K562 (cell line): ENCODE data around the gene ZNF438. TPM values are rescaled to one million over a fixed set of nuclear protein-coding genes. Genes with fewer than 3 reads are reported as not detected.

Source experiments
- ATAC-seq: fragments of 200-7000 bp; cut with Tn5 transposase; 3 replicates; pipeline ENCODE4 v1.9.1; 2020; ENCODE audit warnings: moderate library complexity
- BruUV-seq: library from RNA; stranded (reverse); fragments of 400-500 nt; replicated peaks from 2 replicates; lab custom pipeline; 2021; lab: Mats Ljungman, UMichigan
- CTCF ChIA-PET: fragments of 300-600 bp; formaldehyde crosslinking; extraction: SDS; loops from one replicate; lab custom pipeline; 2021; ENCODE audit warnings: low intra/inter-chr PET ratio; lab: Yijun Ruan, JAX
- POLR2A ChIA-PET: fragments of 300-600, 350-650 bp; sonication (Branson Sonifier 250); formaldehyde crosslinking; extraction: SDS; loops from one replicate; lab custom pipeline; 2021; ENCODE audit warnings: antibody characterized with exemption, inconsistent platforms; lab: Yijun Ruan, JAX
- DNase-seq, 4 experiments: peaks; one replicate each; pipeline versions ENCODE4 v3.0.0 to v3.0.0-alpha.2; 2011 to 2018; ENCODE audit warnings: low spot score in 3 of 4, mixed read lengths in 3 of 4; ENCODE audit errors: extremely low read depth in 1 of 4
- FAIRE-seq: peaks from 2 replicates; lab custom pipeline; 2011; peaks lifted over from hg19 to GRCh38; lab: Jason Lieb, UNC
- H2AFZ ChIP-seq: 2 replicates; pipeline ENCODE4 v1.6.0; 2011; ENCODE audit warnings: low read depth, low read length, control low read depth, inconsistent platforms
- H3K27ac ChIP-seq: fragments of 200-600 bp; 3 replicates; pipeline ENCODE4 v1.8.0; 2011; ENCODE audit warnings: low read depth, mild to moderate bottlenecking, control low read depth, inconsistent platforms, low read length, moderate library complexity, mixed read lengths; ENCODE audit errors: extremely low read depth
- H3K27me3 ChIP-seq, 2 experiments: fragments of 300-600 bp in 1 of 2; 2 replicates in 1 of 2; 3 replicates in 1 of 2; pipeline versions ENCODE4 v1.6.0 to v1.8.0; 2011; ENCODE audit warnings: inconsistent platforms in 2 of 2, low read length in 2 of 2, mild to moderate bottlenecking in 1 of 2, mixed read lengths in 1 of 2, moderate library complexity in 1 of 2; ENCODE audit not compliant: control insufficient read depth in 2 of 2, insufficient read depth in 2 of 2
- H3K36me3 ChIP-seq: fragments of 300-600 bp; 3 replicates; pipeline ENCODE4 v1.8.0; 2011; ENCODE audit warnings: mild to moderate bottlenecking, low read length, inconsistent platforms; ENCODE audit not compliant: control insufficient read depth, insufficient read depth
- H3K4me1 ChIP-seq, 2 experiments: fragments of 200-600 bp in 1 of 2; replicated peaks in 1 of 2; 2 replicates in 1 of 2; 3 replicates in 1 of 2; pipeline versions ENCODE4 v1.5.1 to v1.8.0; 2011; ENCODE audit warnings: inconsistent platforms in 2 of 2, low read length in 2 of 2, mild to moderate bottlenecking in 1 of 2, mixed read lengths in 1 of 2, moderate library complexity in 1 of 2; ENCODE audit not compliant: control insufficient read depth in 2 of 2, insufficient read depth in 2 of 2
- H3K4me2 ChIP-seq: 2 replicates; pipeline ENCODE4 v1.6.1; 2011; ENCODE audit warnings: low read length, control low read depth, inconsistent platforms, mixed read lengths; ENCODE audit not compliant: insufficient read depth
- H3K4me3 ChIP-seq: fragments of 200-600 bp; sonication (generic), shearing (Covaris generic); 2 replicates; pipeline ENCODE4 v1.5.1; 2016; ENCODE audit warnings: control low read depth, inconsistent platforms
- H3K79me2 ChIP-seq: fragments of 200-600 bp; 3 replicates; pipeline ENCODE4 v1.8.0; 2011; ENCODE audit warnings: low read length, inconsistent platforms; ENCODE audit not compliant: control insufficient read depth, insufficient read depth
- H3K9ac ChIP-seq, 2 experiments: 2 replicates each; pipeline versions ENCODE4 v1.6.0 to v1.6.1; 2011; ENCODE audit warnings: low read depth in 2 of 2, low read length in 2 of 2, control low read depth in 1 of 2, inconsistent platforms in 1 of 2, mild to moderate bottlenecking in 1 of 2, mixed read lengths in 1 of 2; ENCODE audit not compliant: insufficient read depth in 1 of 2
- H3K9me1 ChIP-seq: one replicate; pipeline ENCODE4 v1.6.0; 2011; ENCODE audit warnings: inconsistent platforms, mild to moderate bottlenecking, low read length, moderate library complexity; ENCODE audit not compliant: control insufficient read depth, insufficient read depth
- H3K9me3 ChIP-seq: replicated peaks from 2 replicates; pipeline ENCODE4 v1.5.1; 2011; ENCODE audit warnings: low read depth, low read length, inconsistent platforms; ENCODE audit not compliant: control insufficient read depth, insufficient read depth
- H4K20me1 ChIP-seq: replicated peaks from 2 replicates; pipeline ENCODE4 v1.6.1; 2011; ENCODE audit warnings: low read length, inconsistent platforms, mixed read lengths; ENCODE audit not compliant: control insufficient read depth, insufficient read depth
- HMGN3 ChIP-seq: IDR thresholded peaks from 2 replicates; pipeline ENCODE4 v1.6.1; 2011; ENCODE audit warnings: borderline replicate concordance, low read depth, mild to moderate bottlenecking, mixed read lengths, low read length; ENCODE audit not compliant: insufficient read length; ENCODE audit errors: extremely low read depth
- LCOR ChIP-seq: sonication (generic); formaldehyde crosslinking; IDR thresholded peaks from 2 replicates; pipeline ENCODE4 v1.8.0; 2022; ENCODE audit warnings: mild to moderate bottlenecking, missing genetic modification reagents
- RNF2 ChIP-seq: sonication (generic); IDR thresholded peaks from 2 replicates; pipeline ENCODE4 v1.6.1; 2016
- RUNX1 ChIP-seq: sonication (generic); IDR thresholded peaks from 2 replicates; pipeline ENCODE4 v1.6.1; 2016; ENCODE audit warnings: antibody characterized with exemption, low read depth
- SREBF2 ChIP-seq: sonication (generic); formaldehyde crosslinking; IDR thresholded peaks from 2 replicates; pipeline ENCODE4 v1.4.0; 2020; ENCODE audit warnings: mild to moderate bottlenecking, missing genetic modification reagents
- WGBS: fragments of 100-300 bp; shearing (Covaris generic); methylation state at CpG from one replicate; pipeline ENCODE4 v1.1.6; 2016; ENCODE audit warnings: low coverage, mixed read lengths; ENCODE audit not compliant: insufficient coverage; ENCODE audit errors: missing lambda C conversion rate; 5-methylcytosine and 5-hydroxymethylcytosine counted together
- in situ Hi-C: fragments of 300-500 bp; cut with MboI; formaldehyde crosslinking; loops from 4 replicates; pipeline ENCODE4 v1.15.0; 2018; ENCODE audit warnings: inconsistent platforms, mixed read lengths
- intact Hi-C: fragments of 100-400 bp; cut with micrococcal nuclease; formaldehyde crosslinking; loops from 2 replicates; pipeline ENCODE4 v1.14.2; 2022
- polyA plus RNA-seq, 8 experiments: library from polyadenylated mRNA; depleted of rRNA in 4 of 8; stranded (reverse) in 5 of 8; unstranded in 3 of 8; fragments of >200 nt; fragmentation: Nextera tagmentation in 2 of 8; fragmentation: Illumina TruSeq in 1 of 8; extraction: Ambion mirVana in 2 of 8; extraction: Trizol in 1 of 8; gene quantifications; 2 replicates each; pipeline versions ENCODE4 v1.2.1 to v1.2.3, GENCODE V29; 2011 to 2014; ENCODE audit warnings: inconsistent platforms in 1 of 8, missing spikeins in 1 of 8
- total RNA-seq, 7 experiments: library from RNA; depleted of rRNA in 6 of 7; stranded (reverse); fragments of >200 nt in 6 of 7; fragmentation: Illumina TruSeq in 2 of 7; extraction: Trizol in 2 of 7; gene quantifications; 2 replicates each; pipeline versions ENCODE4 v1.2.1 to v1.2.3, GENCODE V29; 2011 to 2021; ENCODE audit warnings: low replicate concordance in 1 of 7
- TF ChIP-seq, protein P1 (sequence below), 2 experiments: fragments of 200-800 bp in 1 of 2; sonication (Bioruptor generic) in 1 of 2; sonication (generic) in 1 of 2; formaldehyde crosslinking in 1 of 2; IDR thresholded peaks in 1 of 2; conservative IDR thresholded peaks in 1 of 2; 2 replicates each; pipeline versions ENCODE4 v1.5.0 to v1.6.1; 2016 to 2020; ENCODE audit warnings: missing compliant biosample characterization in 1 of 2, missing genetic modification characterization in 1 of 2, missing genetic modification reagents in 1 of 2

Gene ZNF438
- total and polyA plus RNA-seq, 9 of the 15 experiments (the other 6 are each of a cell fraction or from before 2014, with no cell fraction given), result 0.45 to 1.5 (median 0.91) TPM

DNA sequence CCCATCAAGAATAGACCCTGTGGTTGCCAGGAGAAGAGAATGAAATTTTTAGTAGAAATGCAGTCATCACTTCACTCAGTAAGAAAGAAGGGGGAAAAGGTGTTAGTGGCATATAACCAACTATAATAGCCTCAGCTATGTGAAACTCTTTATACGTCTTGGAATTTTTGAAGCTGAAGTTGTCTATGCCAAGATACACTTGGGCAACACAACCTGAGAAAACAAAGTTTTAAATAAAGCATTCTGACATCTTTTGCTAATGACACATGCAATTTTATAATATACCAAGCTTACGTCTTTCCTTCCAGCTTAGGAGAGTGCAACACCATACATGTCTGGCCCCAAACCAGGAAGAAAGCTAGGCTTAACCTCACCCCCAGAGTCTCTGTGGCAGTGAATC is 40.8 kb upstream of the ZNF438 start:
- intact Hi-C loops (no loop called here), in situ Hi-C loops (no loop called here)
- H3K9ac ChIP-seq, result no peak overlapping the region
- ChIA-PET CTCF (no interaction called here), POLR2A (interaction anchor here (0.9 kb wide), 1 partner anchor 9 kb away, joined by 3 read pairs; no protein-coding TSS in a partner anchor)
- no peak overlapping the region for H3K27ac ChIP-seq
- H3K36me3 ChIP-seq, result no peaks in the 10 kb centered on the region
- FAIRE-seq (no peak), DNase-seq (no peak), ATAC-seq (no peak)
- no peaks in the 10 kb centered on the region for H3K79me2 ChIP-seq
- TF ChIP-seq SREBF2 (no peak), LCOR (CRISPR knock-in tag) (no peak), RNF2 (no peak), HMGN3 (no peak), RUNX1 (no peak)
- TF ChIP-seq, protein P1, sequence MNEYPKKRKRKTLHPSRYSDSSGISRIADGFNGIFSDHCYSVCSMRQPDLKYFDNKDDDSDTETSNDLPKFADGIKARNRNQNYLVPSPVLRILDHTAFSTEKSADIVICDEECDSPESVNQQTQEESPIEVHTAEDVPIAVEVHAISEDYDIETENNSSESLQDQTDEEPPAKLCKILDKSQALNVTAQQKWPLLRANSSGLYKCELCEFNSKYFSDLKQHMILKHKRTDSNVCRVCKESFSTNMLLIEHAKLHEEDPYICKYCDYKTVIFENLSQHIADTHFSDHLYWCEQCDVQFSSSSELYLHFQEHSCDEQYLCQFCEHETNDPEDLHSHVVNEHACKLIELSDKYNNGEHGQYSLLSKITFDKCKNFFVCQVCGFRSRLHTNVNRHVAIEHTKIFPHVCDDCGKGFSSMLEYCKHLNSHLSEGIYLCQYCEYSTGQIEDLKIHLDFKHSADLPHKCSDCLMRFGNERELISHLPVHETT (CRISPR knock-in tag; conservative IDR thresholded peaks at IDR 0.05 in 1 of 2, IDR thresholded peaks at IDR 0.05 in 1 of 2), result no peak
- H3K9me1 ChIP-seq, result no peaks in the 10 kb centered on the region
- H3K9me3 ChIP-seq, result no peaks in the 10 kb centered on the region
- no TSS peak for BruUV-seq
- H3K4me1 ChIP-seq, result no peaks in the 10 kb centered on the region
- H3K27me3 ChIP-seq, result peaks cover 6 to 11% of the 10 kb centered on the region in 2 experiments; a peak in 3 of 5 replicates
- no peak overlapping the region for H2AFZ ChIP-seq
- H4K20me1 ChIP-seq, result no peaks in the 10 kb centered on the region
- WGBS, result 0% methylated on average over 2 of the region's 2 CpGs
- H3K4me3 ChIP-seq, result no peak overlapping the region
- H3K4me2 ChIP-seq, result no peak overlapping the region
